ENCODE measurements around the gene PLEKHA7. TPM values are rescaled to one million over a fixed set of nuclear protein-coding genes. Genes with fewer than 3 reads are reported as not detected.

Gene PLEKHA7
- total RNA-seq, 3 donors from 2014 or later = 9.8 to 54.6 (median 36.7) TPM

DNA sequence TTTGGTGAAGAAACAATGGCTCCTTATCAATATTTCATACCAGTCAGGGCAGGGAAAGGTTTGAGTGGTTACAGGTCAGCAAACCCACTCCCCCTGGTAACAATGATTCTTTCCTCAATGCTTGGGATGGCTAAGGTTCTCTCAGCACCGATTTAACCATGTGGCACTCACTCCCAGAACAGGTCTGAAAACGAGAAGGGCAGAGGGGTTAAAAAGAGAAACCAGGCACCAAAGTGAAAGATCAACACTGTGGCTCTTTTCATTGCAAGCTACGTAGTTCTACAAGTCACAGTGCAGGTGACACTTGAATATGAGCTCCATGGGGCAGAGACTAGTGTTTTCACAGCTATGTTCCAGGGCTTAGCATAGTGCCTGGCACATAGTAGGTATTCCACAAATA, 132.4 kb downstream of the PLEKHA7 start:
- Histone ChIP-seq H3K4me3 (no peak overlapping the region), H3K27ac (peak overlapping the region; percentile 21 to 46), H3K27me3 (no peaks in the 10 kb centered on the region), H3K36me3 (no peaks in the 10 kb centered on the region), H3K9me3 (no peaks in the 10 kb centered on the region), H3K4me1 (no peaks in the 10 kb centered on the region)
- TF ChIP-seq POLR2AphosphoS5 (IDR thresholded peaks at IDR 0.05) = no peak
- TF ChIP-seq, protein P1, sequence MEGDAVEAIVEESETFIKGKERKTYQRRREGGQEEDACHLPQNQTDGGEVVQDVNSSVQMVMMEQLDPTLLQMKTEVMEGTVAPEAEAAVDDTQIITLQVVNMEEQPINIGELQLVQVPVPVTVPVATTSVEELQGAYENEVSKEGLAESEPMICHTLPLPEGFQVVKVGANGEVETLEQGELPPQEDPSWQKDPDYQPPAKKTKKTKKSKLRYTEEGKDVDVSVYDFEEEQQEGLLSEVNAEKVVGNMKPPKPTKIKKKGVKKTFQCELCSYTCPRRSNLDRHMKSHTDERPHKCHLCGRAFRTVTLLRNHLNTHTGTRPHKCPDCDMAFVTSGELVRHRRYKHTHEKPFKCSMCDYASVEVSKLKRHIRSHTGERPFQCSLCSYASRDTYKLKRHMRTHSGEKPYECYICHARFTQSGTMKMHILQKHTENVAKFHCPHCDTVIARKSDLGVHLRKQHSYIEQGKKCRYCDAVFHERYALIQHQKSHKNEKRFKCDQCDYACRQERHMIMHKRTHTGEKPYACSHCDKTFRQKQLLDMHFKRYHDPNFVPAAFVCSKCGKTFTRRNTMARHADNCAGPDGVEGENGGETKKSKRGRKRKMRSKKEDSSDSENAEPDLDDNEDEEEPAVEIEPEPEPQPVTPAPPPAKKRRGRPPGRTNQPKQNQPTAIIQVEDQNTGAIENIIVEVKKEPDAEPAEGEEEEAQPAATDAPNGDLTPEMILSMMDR (IDR thresholded peaks at IDR 0.05) = no peak
- no peak for TF ChIP-seq POLR2A (IDR thresholded peaks at IDR 0.05)
- intact Hi-C loops (cut with DNase I; ENCODE audit: low total_unique reads) = no loop called here
- no peak for DNase-seq (ENCODE audit: low spot score in 2 of 2)

- intact Hi-C loops (cut with DNase I; ENCODE audit: low total_unique reads) = no loop called here
- no peaks in the 10 kb centered on the region for H3K27me3 ChIP-seq
- H3K4me1 ChIP-seq = no peaks in the 10 kb centered on the region
- H3K9me3 ChIP-seq = no peaks in the 10 kb centered on the region
- DNase-seq (ENCODE audit: low spot score in 2 of 2) = peak in 1 of 2 donors; percentile 83
- H3K36me3 ChIP-seq = no peaks in the 10 kb centered on the region
- peak overlapping the region; percentile 21 to 46 for H3K27ac ChIP-seq
- no peak for TF ChIP-seq POLR2A (IDR thresholded peaks at IDR 0.05)
- TF ChIP-seq, protein P1 (IDR thresholded peaks at IDR 0.05) = peak in 1 of 3 donors; percentile 70
- peak in 1 of 3 donors; percentile 63 for TF ChIP-seq POLR2AphosphoS5 (IDR thresholded peaks at IDR 0.05)
- no peak overlapping the region for H3K4me3 ChIP-seq
Measured at GRCh38 chr11:16881074-16881709, 133.0 kb downstream of the PLEKHA7 start.

DNA sequence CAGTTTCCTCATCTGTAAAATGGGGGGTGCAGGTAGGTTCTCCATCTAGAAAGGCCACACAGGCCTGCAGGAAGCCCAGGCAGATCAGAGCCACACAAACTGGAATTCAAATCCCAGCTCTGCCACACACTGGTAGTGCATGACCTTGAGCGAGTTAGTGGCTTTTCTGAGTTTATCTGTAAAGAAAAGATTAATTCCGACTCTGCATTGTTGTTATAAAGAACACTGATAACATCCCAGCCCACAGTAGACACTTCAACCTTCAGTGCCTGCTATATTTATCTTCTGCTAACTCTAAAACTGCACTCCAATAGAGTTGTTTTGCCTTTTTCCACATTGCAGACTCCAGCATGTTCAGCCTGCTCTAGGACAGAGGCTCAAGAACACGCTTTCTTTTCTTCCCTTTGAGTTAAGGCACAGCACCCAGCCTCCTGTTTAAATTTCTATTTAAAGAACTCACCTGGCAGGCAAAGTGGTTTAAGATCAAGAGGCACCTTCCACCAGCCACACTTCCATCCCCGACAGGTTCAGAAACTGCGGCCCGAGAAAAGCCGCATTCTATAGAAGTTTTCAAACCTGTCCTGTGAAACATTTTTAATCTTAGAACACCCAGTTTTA, 133.9 kb downstream of the PLEKHA7 start:
- Histone ChIP-seq H3K4me3 (no peak overlapping the region), H3K36me3 (no peaks in the 10 kb centered on the region), H3K27ac (peak overlapping the region in 1 of 2 donors; percentile 46), H3K27me3 (no peaks in the 10 kb centered on the region), H3K9me3 (no peaks in the 10 kb centered on the region), H3K4me1 (no peaks in the 10 kb centered on the region)
- intact Hi-C loops (cut with DNase I; ENCODE audit: low total_unique reads) = no loop called here
- DNase-seq (ENCODE audit: low spot score in 2 of 2) = no peak
- TF ChIP-seq, protein P1 (IDR thresholded peaks at IDR 0.05) = no peak
- TF ChIP-seq POLR2AphosphoS5 (IDR thresholded peaks at IDR 0.05) = no peak
- no peak for TF ChIP-seq POLR2A (IDR thresholded peaks at IDR 0.05)

DNA sequence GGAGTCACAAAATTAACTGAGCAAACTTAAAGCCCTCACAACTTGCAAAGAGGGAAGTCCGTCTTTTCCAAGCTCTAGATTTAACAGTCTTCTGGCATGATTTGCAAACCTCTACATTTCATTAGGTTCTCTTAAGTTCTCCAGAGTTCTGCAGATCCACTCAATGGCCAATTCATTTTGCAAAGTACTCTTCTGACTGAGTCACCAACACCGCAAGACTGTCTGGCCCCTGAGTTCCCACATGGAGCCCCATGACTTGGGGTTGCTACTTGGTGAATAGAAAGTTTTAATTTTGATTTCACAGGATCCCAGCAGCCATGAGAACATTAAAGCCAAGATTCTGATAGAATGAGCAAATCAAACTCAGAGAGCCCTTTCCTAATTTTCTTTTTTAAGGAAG, 134.5 kb downstream of the PLEKHA7 start:
- H3K27me3 ChIP-seq = no peaks in the 10 kb centered on the region
- intact Hi-C loops (cut with DNase I; ENCODE audit: low total_unique reads) = no loop called here

DNA sequence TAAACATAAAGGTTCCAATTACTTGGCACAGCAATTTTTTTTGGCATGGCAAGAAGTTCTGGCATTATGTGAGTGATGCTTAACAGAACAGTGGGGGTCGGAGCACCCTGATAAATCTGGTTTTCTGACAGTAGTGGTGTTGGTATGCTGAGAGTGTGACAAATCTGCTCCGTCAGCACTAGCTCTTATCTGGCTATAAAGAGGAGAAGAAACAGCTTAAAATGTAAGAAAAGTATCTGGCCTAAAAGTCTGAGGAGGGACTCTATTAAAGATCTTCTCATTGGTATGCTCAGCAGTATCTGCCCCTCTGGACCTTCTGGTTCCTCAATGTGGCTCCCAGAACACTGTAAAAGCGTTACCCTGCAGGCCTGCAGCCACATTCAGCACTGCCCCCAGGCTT, 137.4 kb downstream of the PLEKHA7 start:
- no peaks in the 10 kb centered on the region for H3K27me3 ChIP-seq
- peak overlapping the region; percentile 76 to 83 for H3K27ac ChIP-seq
- H3K4me1 ChIP-seq = no peaks in the 10 kb centered on the region
- H3K36me3 ChIP-seq = no peaks in the 10 kb centered on the region
- no peaks in the 10 kb centered on the region for H3K9me3 ChIP-seq
- TF ChIP-seq POLR2A (IDR thresholded peaks at IDR 0.05) = no peak
- no peak for TF ChIP-seq POLR2AphosphoS5 (IDR thresholded peaks at IDR 0.05)
- TF ChIP-seq, protein P1 (IDR thresholded peaks at IDR 0.05) = no peak
- H3K4me3 ChIP-seq = no peak overlapping the region
- no peak for DNase-seq (ENCODE audit: low spot score in 2 of 2)
- intact Hi-C loops (cut with DNase I; ENCODE audit: low total_unique reads) = no loop called here

More for the DNA sequence above, 134.5 kb downstream of the PLEKHA7 start:
- DNase-seq (ENCODE audit: low spot score in 2 of 2) = no peak
- no peaks in the 10 kb centered on the region for H3K4me1 ChIP-seq
- H3K4me3 ChIP-seq = no peak overlapping the region
- no peaks in the 10 kb centered on the region for H3K36me3 ChIP-seq
- H3K9me3 ChIP-seq = no peaks in the 10 kb centered on the region
- no peak overlapping the region for H3K27ac ChIP-seq
- TF ChIP-seq, protein P1 (IDR thresholded peaks at IDR 0.05) = no peak
- TF ChIP-seq POLR2AphosphoS5 (IDR thresholded peaks at IDR 0.05) = no peak
- TF ChIP-seq POLR2A (IDR thresholded peaks at IDR 0.05) = no peak

Measured in breast epithelium (tissue), 4 donors.